T1000 (cell line): ENCODE data around the gene CA14.
"Not testable (repeated sequence)": the region's sequence is repeated elsewhere in the genome, so short reads cannot be mapped to it uniquely, and the experiment has no call there.

Experiments
- DNase-seq: peaks from one replicate; lab custom pipeline; 2025; ENCODE audit warnings: mixed read lengths; lab: John Stamatoyannopoulos, UW

The CA14 gene

DNA sequence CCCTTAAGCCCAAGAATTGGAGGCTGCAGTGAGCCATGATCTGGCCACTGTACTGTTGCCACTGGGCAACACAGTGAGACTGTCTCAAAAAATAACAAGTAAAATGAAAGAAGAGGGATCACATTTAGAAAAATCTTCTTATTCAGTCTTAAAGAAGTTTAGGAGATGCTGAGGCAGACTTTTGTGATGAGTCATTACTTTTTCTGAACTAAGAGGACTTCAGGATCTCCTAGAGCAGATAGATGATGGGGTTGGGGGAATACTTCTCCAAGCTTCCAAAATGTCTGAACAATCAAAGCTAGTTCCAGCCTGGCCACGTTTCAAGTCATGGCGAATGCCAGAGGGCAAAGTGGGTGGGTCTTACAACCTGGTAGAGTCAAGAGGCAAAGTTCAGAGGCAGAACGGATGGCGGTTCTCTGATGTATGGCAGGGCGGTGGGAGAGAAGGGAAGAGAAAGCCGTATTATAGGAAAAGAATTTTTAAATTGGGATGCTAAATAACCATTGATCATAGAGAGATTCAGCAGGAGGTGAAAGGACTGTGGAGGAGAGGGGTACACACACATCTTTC, 22.6 kb downstream of the CA14 start:
- DNase-seq: no peak

GRCh38 chr1:150281221-150281757, 23.7 kb downstream of the CA14 start:
- peak; percentile 43 for DNase-seq

GRCh38 chr1:150281758-150282557, 24.4 kb downstream of the CA14 start, which contains the start of gene CIART:
TSS of gene CIART (plus strand) at chr1:150282554. CDS start at chr1:150283268, 714 bp downstream.
- peak; percentile 96 for DNase-seq

DNA sequence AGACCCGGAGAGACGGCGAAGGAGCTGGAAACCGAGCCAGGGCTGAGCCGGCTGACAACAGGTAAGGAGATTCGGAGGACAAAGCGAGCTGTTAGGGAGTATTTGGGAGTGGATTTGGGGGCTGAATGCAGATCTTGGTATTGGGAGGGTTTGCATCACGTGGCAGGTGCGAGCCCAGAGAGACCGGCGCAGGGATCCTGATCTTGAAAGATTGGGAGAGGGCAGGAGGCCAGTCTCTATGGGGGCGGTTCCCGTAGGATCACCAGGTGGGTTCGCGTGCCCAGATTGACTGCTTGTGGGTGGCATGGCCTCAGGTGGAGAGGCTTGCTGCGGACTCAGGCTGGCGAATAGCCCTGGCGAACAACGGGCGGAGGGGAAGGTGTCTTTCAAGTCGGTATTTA, 25.0 kb downstream of the CA14 start:
- DNase-seq: no peak

- DNase-seq: no peak
Observed at GRCh38 chr1:150283260-150283659, 25.7 kb downstream of the CA14 start.

DNA sequence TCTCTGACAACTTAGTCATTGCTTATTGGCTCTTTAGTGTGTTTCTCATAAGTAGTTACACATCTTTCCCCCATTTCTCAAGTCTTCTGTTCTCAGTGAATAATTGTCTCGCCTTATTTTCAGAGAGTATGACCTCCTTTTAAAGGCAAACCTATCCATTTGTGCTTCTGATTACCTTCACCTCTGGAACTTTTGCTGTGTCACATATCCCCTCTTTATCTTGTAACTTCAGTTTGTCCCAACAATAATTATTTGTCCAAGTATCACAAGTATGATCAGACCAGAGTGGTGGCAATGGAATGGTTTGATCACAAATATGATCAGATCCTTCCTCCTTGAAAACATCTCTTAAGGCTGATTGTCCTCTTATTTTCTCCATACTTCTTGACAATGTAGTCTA, 30.8 kb downstream of the CA14 start:
- DNase-seq: no peak

GRCh38 chr1:150288822-150289221, 31.2 kb downstream of the CA14 start:
- no peak for DNase-seq

DNA sequence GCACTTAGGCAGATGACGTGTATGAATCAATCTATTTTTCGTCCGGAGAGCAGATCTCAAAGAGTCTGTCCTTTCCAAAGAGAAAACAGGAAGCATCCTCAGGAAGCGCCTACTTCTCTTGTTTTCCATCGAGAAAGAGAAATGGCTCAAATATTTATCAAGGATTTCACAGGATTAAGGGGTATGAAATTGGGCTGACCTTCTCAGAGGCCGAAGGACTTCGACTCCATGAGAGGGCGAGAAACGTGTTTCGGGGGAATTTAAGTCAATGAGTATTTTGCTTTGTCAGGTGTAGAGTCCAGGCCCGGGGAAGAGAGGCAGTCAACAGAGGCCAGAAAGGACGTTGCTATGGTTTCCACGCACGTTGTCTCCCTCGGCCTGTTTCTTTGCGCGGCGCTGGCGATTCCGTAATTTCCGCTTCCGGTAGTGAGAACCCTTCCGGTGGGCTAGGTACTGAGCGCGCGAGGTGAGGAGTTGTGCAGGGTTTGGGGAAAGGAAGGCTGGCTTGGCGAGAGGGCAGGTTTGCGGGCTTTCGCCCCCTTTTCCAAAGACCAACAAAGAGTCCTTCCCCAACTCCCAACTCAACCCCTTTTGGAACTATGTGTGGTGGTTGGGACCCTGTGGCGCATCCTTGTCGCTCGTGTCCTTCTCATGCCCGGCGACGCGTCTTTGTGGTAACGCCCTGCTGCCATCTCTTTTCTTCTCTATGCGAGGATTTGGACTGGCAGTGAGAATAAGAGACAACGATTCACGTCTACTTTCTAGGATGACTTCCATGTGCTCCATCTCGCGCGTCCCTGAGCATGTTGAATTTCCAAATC, 36.1 kb downstream of the CA14 start, which contains the start of gene MRPS21:
TSS of gene MRPS21 (plus strand) at position 429 of the 821 bp plus-strand sequence. CDS start 506 bp downstream, outside the sequence.
- peak; percentile 80 for DNase-seq

GRCh38 chr1:150295476-150295875, 37.9 kb downstream of the CA14 start:
- DNase-seq: no peak

GRCh38 chr1:150299716-150300115, 42.1 kb downstream of the CA14 start:
- DNase-seq: no peak

- DNase-seq: no peak
Observed at GRCh38 chr1:150302338-150302737, 44.8 kb downstream of the CA14 start.

DNA sequence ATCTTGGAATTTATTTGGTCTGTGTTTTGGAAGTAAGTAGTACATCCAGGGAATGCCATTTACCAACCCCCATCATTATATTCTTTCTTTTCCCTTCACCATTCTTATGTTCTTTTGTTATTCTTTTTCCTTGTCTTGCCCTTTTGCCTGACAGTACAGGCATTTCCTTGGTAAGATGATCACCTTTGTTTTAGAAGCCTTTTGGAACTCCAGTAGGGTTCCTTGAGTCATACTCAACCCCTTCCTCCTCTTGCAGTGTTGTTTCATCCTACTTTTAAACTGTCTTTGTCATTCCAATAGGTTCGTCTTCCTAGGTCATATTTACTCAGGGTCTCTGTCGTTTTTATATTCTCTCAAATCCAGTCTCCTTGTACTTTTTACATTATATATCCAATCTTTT, 45.3 kb downstream of the CA14 start:
- no peak for DNase-seq

DNA sequence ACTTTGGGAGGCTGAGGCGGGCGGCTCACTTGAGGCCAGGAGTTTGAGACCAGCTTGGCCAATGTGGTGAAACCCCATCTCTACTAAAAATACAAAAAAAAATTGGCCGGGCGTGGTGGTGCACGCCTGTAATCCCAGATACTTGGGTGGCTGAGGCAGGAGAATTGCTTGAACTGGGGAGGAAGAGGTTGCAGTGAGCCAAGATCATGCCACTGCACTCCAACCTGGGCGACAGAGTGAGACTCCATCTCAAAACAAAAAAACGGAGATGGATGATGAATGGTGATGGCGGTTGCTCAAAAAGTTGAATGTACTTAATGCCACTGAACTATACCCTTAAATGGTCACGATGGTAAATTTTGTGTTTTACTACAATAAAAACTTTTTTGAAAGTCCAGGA, 51.0 kb downstream of the CA14 start:
- DNase-seq: not testable (repeated sequence)

DNA sequence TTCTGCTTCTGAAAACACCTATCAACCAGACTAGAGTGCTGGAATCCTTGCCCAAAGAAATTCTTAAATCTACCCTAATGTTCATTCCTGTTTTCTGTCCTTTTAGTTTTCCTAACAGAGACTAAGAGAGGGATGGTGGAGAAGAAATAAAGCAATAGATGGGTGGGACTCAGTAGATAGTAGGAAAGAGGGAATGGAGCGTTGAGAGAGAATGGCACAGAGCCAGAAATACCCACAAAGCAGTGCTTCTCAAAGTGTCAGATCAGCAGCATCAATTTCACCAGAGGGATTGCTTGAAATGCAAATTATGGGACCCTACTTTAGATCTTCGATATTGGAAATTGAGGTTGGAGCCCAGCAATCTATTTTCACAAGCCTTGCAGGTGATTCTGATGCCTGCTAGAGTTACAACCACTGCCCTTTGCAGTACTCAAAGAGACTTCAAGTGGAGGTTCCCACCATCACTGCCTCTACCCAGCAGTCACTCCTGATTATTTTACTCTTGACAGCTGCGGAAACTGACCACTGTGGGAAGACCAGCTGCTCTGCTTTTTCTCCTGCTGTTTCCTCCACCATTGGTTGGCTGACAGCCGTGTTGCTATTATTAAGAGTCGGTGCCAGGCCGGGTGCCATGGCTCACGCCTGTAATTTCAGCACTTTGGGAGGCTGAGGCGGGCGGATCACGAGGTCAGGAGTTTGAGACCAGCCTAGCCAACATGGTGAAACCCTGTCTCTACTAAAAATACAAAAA, 52.4 kb downstream of the CA14 start:
- no peak for DNase-seq

DNA sequence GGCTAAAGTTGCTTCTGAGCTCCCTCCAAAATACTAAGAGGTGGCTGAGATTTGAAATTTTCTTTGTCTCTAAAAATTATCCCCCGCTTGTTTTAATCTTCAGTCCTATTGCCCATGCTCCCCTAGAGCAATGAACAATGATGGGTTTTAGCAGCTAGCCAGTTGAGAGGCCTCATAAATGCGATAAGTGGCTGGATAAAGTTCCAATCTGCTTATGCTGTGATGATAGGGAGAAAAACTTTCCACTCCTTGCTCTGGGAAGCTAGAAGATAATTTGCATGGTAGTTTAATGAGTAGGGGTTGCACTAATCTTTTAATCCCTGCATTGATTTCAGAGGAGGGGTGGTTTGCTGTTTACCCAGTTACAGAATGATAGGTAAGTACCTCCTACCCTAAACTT, 54.2 kb downstream of the CA14 start:
- DNase-seq: no peak
